B cell (primary cell): Measurements from ENCODE around the gene OPTN. TPM values are rescaled to one million over a fixed set of nuclear protein-coding genes. Genes with fewer than 3 reads are reported as not detected.
"Not testable (repeated sequence)": the region's sequence is repeated elsewhere in the genome, so short reads cannot be mapped to it uniquely, and the experiment has no call there.

Experiments used
- ATAC-seq: fragments of 200-7000 bp; cut with Tn5 transposase; one replicate; pipeline ENCODE4 v1.10.0; 2021; ENCODE audit warnings: low read depth, mild to moderate bottlenecking, moderate number of reproducible peaks, moderate library complexity
- CTCF ChIA-PET: fragments of 350-600 bp; sonication (Branson Sonifier 250); formaldehyde crosslinking; loops from one replicate; lab custom pipeline; 2021; ENCODE audit warnings: antibody characterized with exemption, inconsistent platforms; lab: Charles Lee
- POLR2A ChIA-PET: fragments of 350-600 bp; sonication (Branson Sonifier 250); formaldehyde crosslinking; loops from one replicate; lab custom pipeline; 2021; ENCODE audit warnings: antibody characterized with exemption; lab: Charles Lee
- DNase-seq: peaks from one replicate; pipeline ENCODE4 v3.0.0; 2013
- H2AFZ ChIP-seq: 2 replicates; pipeline ENCODE4 v1.6.1; 2012; ENCODE audit warnings: mild to moderate bottlenecking, low read depth, low read length; ENCODE audit not compliant: insufficient read depth, poor library complexity, severe bottlenecking
- H3K27ac ChIP-seq, 2 donors: 1 replicate in 1 of 2; 2 replicates in 1 of 2; pipeline ENCODE4 v1.5.1; 2012 to 2013; ENCODE audit warnings: low read length in 2 of 2, mild to moderate bottlenecking in 2 of 2, moderate library complexity in 1 of 2
- H3K27me3 ChIP-seq, 4 experiments: fragments of 200-600 bp in 1 of 4; sonication (generic) in 1 of 4; replicated peaks in 1 of 4; 1 replicate in 2 of 4; 2 replicates in 2 of 4; pipeline versions ENCODE4 v1.6.1 to v1.7.0; 2013 to 2016; ENCODE audit warnings: low read length in 3 of 4, mild to moderate bottlenecking in 2 of 4, mixed read lengths in 1 of 4, moderate library complexity in 1 of 4; ENCODE audit not compliant: insufficient read depth in 4 of 4, control insufficient read depth in 3 of 4; ENCODE audit errors: control extremely low read depth in 1 of 4
- H3K36me3 ChIP-seq, 2 experiments: replicated peaks in 1 of 2; 1 replicate in 1 of 2; 2 replicates in 1 of 2; pipeline versions ENCODE4 v1.6.1 to v1.7.1; 2013; ENCODE audit warnings: low read length in 1 of 2; ENCODE audit not compliant: insufficient read depth in 2 of 2, control insufficient read depth in 1 of 2; ENCODE audit errors: control extremely low read depth in 1 of 2, extremely low read depth in 1 of 2
- H3K4me1 ChIP-seq, 2 donors: fragments of 200-600 bp in 1 of 2; sonication (generic) in 1 of 2; 1 replicate in 1 of 2; 2 replicates in 1 of 2; pipeline versions ENCODE4 v1.5.1 to v1.6.1; 2013 to 2017; ENCODE audit warnings: low read length in 2 of 2; ENCODE audit not compliant: control insufficient read depth in 2 of 2, insufficient read depth in 2 of 2
- H3K4me2 ChIP-seq: replicated peaks from 2 replicates; pipeline ENCODE3; 2012; ENCODE audit warnings: mild to moderate bottlenecking, low read depth, low read length; ENCODE audit not compliant: poor library complexity, severe bottlenecking
- H3K4me3 ChIP-seq, 5 experiments: fragments of 200-600 bp in 1 of 5; sonication (generic) in 1 of 5; 1 replicate in 3 of 5; 2 replicates in 2 of 5; pipeline versions ENCODE4 v1.5.1 to v1.7.0; 2011 to 2016; ENCODE audit warnings: low read length in 4 of 5, mild to moderate bottlenecking in 4 of 5, low read depth in 2 of 5, control low read depth in 1 of 5, moderate library complexity in 1 of 5; ENCODE audit not compliant: insufficient read depth in 1 of 5; ENCODE audit errors: control extremely low read depth in 1 of 5, extremely low read depth in 1 of 5
- H3K79me2 ChIP-seq: fragments of 200-600 bp; sonication (generic); one replicate; pipeline ENCODE4 v1.6.0; 2016; ENCODE audit warnings: low read length; ENCODE audit not compliant: control insufficient read depth, insufficient read depth
- H3K9ac ChIP-seq: fragments of 200-600 bp; sonication (generic); 2 replicates; pipeline ENCODE4 v1.6.1; 2017; ENCODE audit warnings: mild to moderate bottlenecking, low read length, moderate library complexity
- H3K9me3 ChIP-seq, 3 donors: one replicate each; pipeline versions ENCODE4 v1.6.1 to v1.7.1; 2013; ENCODE audit warnings: low read length in 2 of 3; ENCODE audit not compliant: control insufficient read depth in 2 of 3, insufficient read depth in 1 of 3; ENCODE audit errors: control extremely low read depth in 1 of 3
- H4K20me1 ChIP-seq: 2 replicates; pipeline ENCODE4 v1.6.0; 2012; ENCODE audit warnings: mild to moderate bottlenecking, low read length; ENCODE audit not compliant: insufficient read depth, control insufficient read depth, poor library complexity, severe bottlenecking
- H3K27ac Mint-ChIP-seq: one replicate; pipeline ENCODE4 v1.8.0; 2021; ENCODE audit warnings: mixed read lengths
- H3K27me3 Mint-ChIP-seq: one replicate; pipeline ENCODE4 v1.8.0; 2021; ENCODE audit warnings: mixed read lengths
- H3K4me1 Mint-ChIP-seq: one replicate; pipeline ENCODE4 v1.8.0; 2021; ENCODE audit warnings: mixed read lengths
- H3K4me3 Mint-ChIP-seq: one replicate; pipeline ENCODE4 v1.8.0; 2021; ENCODE audit warnings: mixed read lengths
- H3K9me3 Mint-ChIP-seq: one replicate; pipeline ENCODE4 v1.8.0; 2022; ENCODE audit warnings: mixed read lengths; ENCODE audit not compliant: insufficient read depth
- EZH2 ChIP-seq: IDR thresholded peaks from 2 replicates; pipeline ENCODE4 v1.6.1; 2012; ENCODE audit warnings: borderline replicate concordance, low read depth, mild to moderate bottlenecking, moderate library complexity, low read length; ENCODE audit not compliant: insufficient read depth, poor library complexity, severe bottlenecking
- WGBS: methylation state at CpG from one replicate; pipeline ENCODE4 v1.1.5; 2013; ENCODE audit warnings: missing lambda C conversion rate; ENCODE audit not compliant: insufficient coverage; 5-methylcytosine and 5-hydroxymethylcytosine counted together
- intact Hi-C: fragments of 100-400 bp; cut with micrococcal nuclease; formaldehyde crosslinking; loops from one replicate; pipeline ENCODE4 v1.10.0; 2022
- polyA plus RNA-seq: library from polyadenylated mRNA; depleted of rRNA; stranded (reverse); fragments of >200 nt; gene quantifications from 2 replicates; pipeline ENCODE4 v1.2.3, GENCODE V29; 2012
- total RNA-seq, 2 donors: library from RNA; stranded (reverse); fragments of 120-200 nt in 1 of 2; gene quantifications; 1 replicate in 1 of 2; 2 replicates in 1 of 2; pipeline versions ENCODE4 v1.2.3 to v1.2.4, GENCODE V29; 2013 to 2022
- TF ChIP-seq, protein P1 (sequence below): fragments of 200-600 bp; IDR thresholded peaks from one replicate; pipeline ENCODE4 v1.8.0; 2022; ENCODE audit warnings: antibody characterized with exemption, mild to moderate bottlenecking

Gene OPTN
- total and polyA plus RNA-seq, 2 donors (not counting 1 experiment from before 2014, with no cell fraction given), result 5.2 to 42.8 TPM

DNA sequence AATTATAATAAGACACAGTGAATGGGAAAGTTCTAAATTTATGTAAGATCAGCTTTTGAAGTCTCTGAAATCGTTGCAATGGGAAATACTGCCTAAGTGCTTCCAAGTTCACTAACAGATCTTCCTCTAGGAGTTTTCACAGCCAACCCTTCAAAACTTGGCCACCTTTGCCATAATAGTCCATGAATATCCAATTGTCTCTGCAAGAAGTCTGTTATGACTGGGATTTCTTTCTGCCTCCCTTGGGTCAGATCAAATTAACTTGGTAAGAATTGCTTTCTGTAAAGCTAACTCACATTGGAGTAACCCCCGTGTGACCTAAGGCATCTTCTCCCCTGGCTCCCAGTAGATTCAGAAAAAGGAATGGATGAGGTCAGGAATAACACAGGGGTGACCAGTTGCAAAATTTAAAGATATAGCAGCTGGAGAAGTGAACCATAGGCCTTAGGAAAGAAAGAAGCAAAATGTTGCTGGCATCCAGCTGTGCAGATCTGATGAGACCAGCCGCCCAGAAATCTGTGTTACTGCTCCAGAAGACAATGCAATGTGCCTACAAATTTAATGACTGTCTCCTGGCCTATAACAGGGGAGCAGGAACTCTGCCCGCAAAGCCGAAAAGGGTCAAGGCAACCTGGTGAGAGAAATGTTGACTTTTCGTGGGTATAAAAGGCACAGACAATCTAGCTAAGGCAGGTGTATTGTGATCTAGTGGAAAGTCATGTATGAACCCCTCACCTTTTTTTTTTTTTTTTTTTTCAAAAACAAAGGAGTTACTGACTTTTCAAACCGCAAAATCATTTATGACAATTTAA is 7.5 kb upstream of the OPTN start:
- Histone ChIP-seq H3K79me2 (no peaks in the 10 kb centered on the region), H2AFZ (no peak overlapping the region), H3K4me2 (no peak overlapping the region), H4K20me1 (no peaks in the 10 kb centered on the region), H3K27ac (no peak overlapping the region), H3K9ac (no peak overlapping the region), H3K4me1 (no peaks in the 10 kb centered on the region), H3K9me3 (peaks cover 0 to 1% (median 0%) of the 10 kb centered on the region in 3 donors), H3K36me3 (no peaks in the 10 kb centered on the region), H3K4me3 (no peak overlapping the region), H3K27me3 (peaks cover 0 to 2% (median 0%) of the 10 kb centered on the region in 4 experiments)
- TF ChIP-seq, protein P1, sequence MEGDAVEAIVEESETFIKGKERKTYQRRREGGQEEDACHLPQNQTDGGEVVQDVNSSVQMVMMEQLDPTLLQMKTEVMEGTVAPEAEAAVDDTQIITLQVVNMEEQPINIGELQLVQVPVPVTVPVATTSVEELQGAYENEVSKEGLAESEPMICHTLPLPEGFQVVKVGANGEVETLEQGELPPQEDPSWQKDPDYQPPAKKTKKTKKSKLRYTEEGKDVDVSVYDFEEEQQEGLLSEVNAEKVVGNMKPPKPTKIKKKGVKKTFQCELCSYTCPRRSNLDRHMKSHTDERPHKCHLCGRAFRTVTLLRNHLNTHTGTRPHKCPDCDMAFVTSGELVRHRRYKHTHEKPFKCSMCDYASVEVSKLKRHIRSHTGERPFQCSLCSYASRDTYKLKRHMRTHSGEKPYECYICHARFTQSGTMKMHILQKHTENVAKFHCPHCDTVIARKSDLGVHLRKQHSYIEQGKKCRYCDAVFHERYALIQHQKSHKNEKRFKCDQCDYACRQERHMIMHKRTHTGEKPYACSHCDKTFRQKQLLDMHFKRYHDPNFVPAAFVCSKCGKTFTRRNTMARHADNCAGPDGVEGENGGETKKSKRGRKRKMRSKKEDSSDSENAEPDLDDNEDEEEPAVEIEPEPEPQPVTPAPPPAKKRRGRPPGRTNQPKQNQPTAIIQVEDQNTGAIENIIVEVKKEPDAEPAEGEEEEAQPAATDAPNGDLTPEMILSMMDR, result no peak
- no peak for TF ChIP-seq EZH2
- WGBS, result 95% methylated on average over 2 of the region's 7 CpGs
- Mint-ChIP-seq H3K9me3 (peaks cover 2% of the 10 kb centered on the region), H3K4me1 (no peaks in the 10 kb centered on the region), H3K27ac (no peak overlapping the region), H3K27me3 (peaks cover 24% of the 10 kb centered on the region), H3K4me3 (no peak overlapping the region)
- DNase-seq, result no peak
- POLR2A ChIA-PET, result no interaction called here
- CTCF ChIA-PET, result no interaction called here
- intact Hi-C loops, result no loop called here
- no peak for ATAC-seq

DNA sequence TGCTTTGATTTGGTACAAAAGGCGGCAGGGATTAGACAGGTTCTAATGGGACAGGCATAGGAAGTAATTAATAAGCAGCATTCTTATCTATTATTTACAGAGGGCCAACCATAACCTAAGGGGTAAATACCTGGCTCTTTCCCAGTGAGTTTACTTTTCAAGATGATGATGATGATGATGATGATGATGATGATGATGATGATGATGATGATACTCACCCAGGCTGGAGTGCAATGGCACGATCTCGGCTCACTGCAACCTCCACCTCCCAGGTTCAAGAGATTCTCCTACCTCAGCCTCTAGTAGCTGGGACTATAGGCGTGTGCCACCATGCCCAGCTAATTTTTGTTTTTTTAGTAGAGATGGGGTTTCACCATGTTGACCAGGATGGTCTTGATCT is 5.9 kb upstream of the OPTN start:
- POLR2A ChIA-PET, H3K4me1 ChIP-seq, H3K27ac Mint-ChIP-seq, H3K27me3 ChIP-seq, H3K9me3 ChIP-seq, H3K9me3 Mint-ChIP-seq, intact Hi-C loops, H2AFZ ChIP-seq, H4K20me1 ChIP-seq, H3K4me3 Mint-ChIP-seq, DNase-seq, H3K36me3 ChIP-seq, H3K27ac ChIP-seq, H3K79me2 ChIP-seq, H3K4me3 ChIP-seq, CTCF ChIA-PET, H3K9ac ChIP-seq, H3K4me2 ChIP-seq, ATAC-seq, H3K4me1 Mint-ChIP-seq: not testable (repeated sequence)
- H3K27me3 Mint-ChIP-seq, result peaks cover 19% of the 10 kb centered on the region
- WGBS, result no CpG with 5 or more reads among the region's 4 CpGs
